Esophagus squamous epithelium (tissue), 5 donors: ENCODE measurements around the gene NME7. TPM values are rescaled to one million over a fixed set of nuclear protein-coding genes. Genes with fewer than 3 reads are reported as not detected.

Source experiments
- DNase-seq: peaks from one replicate; lab custom pipeline; 2025; lab: John Stamatoyannopoulos, UW
- H3K27ac ChIP-seq, 4 donors: fragments of 200-600 bp; sonication (generic); one replicate each; pipeline ENCODE4 v1.5.1; 2016 to 2019; ENCODE audit warnings: mild to moderate bottlenecking in 1 of 4
- H3K27me3 ChIP-seq, 4 donors: fragments of 200-600 bp; sonication (generic); 1 replicate in 3 of 4; 2 replicates in 1 of 4; pipeline versions ENCODE4 v1.5.1 to v1.6.0; 2017 to 2021; ENCODE audit warnings: antibody characterized with exemption in 1 of 4
- H3K36me3 ChIP-seq, 3 donors: fragments of 200-600 bp; sonication (generic); one replicate each; pipeline ENCODE4 v1.5.1; 2016 to 2019
- H3K4me1 ChIP-seq, 3 donors: fragments of 200-600 bp; sonication (generic); one replicate each; pipeline ENCODE4 v1.5.1; 2017 to 2019
- H3K4me3 ChIP-seq, 4 donors: fragments of 200-600 bp; sonication (generic); 1 replicate in 3 of 4; 2 replicates in 1 of 4; pipeline ENCODE4 v1.5.1; 2016 to 2019; ENCODE audit warnings: mild to moderate bottlenecking in 2 of 4, moderate library complexity in 1 of 4
- H3K9me3 ChIP-seq, 3 donors: fragments of 200-600 bp; sonication (generic); one replicate each; pipeline ENCODE4 v1.5.1; 2016 to 2019
- POLR2A ChIP-seq, 4 donors: fragments of 450-650 bp; IDR thresholded peaks; one replicate each; pipeline ENCODE4 v1.6.1; 2017; ENCODE audit warnings: antibody characterized with exemption in 4 of 4, mild to moderate bottlenecking in 4 of 4, moderate library complexity in 3 of 4
- WGBS, 2 donors: methylation state at CpG; one replicate each; pipeline ENCODE4 v1.1.5; 2018; 5-methylcytosine and 5-hydroxymethylcytosine counted together
- intact Hi-C: fragments of 100-400 bp; cut with DNase I; formaldehyde crosslinking; loops from one replicate; pipeline ENCODE4 v1.15.0; 2022
- total RNA-seq, 4 donors: library from RNA; depleted of rRNA; stranded (reverse); fragments of >200 nt; gene quantifications; one replicate each; pipeline ENCODE4 v1.1.0, GENCODE V29; 2016
- TF ChIP-seq, protein P1 (sequence below), 6 experiments: fragments of 450-650 bp in 4 of 6; fragments of 200-600 bp in 2 of 6; sonication (generic) in 2 of 6; IDR thresholded peaks; one replicate each; pipeline ENCODE4 v1.5.1; 2016 to 2019; ENCODE audit warnings: antibody characterized with exemption in 6 of 6, mild to moderate bottlenecking in 4 of 6, moderate library complexity in 4 of 6
- donor health status: DM: yes; HTN: yes; CAD: no.

Gene NME7
- total RNA-seq, 4 donors from 2014 or later: 5.7 to 10.7 (median 7.4) TPM

DNA sequence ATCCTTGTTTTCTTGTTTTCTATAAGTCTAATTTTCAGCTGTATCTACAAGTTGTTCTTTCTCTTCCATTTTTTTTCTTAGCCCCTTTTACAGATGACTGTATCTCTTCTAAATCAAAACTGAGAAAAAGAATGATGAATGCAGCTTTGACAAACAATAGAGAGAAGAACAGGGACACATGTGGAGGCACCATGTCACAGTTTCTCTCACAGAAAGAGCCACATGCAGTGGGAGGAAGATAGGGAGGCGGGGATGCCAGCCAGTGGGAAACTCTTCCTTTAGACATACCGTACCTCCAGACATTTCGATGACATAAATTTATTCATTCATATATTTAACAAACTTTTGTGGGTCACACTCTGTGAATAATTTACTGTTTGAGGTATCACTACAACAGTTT lies 45.5 kb downstream of the NME7 start:
- DNase-seq: no peak
- no peaks in the 10 kb centered on the region for H3K27me3 ChIP-seq
- no peak overlapping the region for H3K27ac ChIP-seq
- no peaks in the 10 kb centered on the region for H3K36me3 ChIP-seq
- WGBS, 2 donors: 97 to 98% methylated on average over 3 of the region's 3 CpGs
- no peaks in the 10 kb centered on the region for H3K9me3 ChIP-seq
- intact Hi-C loops: no loop called here
- no peak overlapping the region for H3K4me3 ChIP-seq
- H3K4me1 ChIP-seq: no peaks in the 10 kb centered on the region
- no peak for TF ChIP-seq POLR2A (IDR thresholded peaks at IDR 0.05)
- TF ChIP-seq, protein P1, sequence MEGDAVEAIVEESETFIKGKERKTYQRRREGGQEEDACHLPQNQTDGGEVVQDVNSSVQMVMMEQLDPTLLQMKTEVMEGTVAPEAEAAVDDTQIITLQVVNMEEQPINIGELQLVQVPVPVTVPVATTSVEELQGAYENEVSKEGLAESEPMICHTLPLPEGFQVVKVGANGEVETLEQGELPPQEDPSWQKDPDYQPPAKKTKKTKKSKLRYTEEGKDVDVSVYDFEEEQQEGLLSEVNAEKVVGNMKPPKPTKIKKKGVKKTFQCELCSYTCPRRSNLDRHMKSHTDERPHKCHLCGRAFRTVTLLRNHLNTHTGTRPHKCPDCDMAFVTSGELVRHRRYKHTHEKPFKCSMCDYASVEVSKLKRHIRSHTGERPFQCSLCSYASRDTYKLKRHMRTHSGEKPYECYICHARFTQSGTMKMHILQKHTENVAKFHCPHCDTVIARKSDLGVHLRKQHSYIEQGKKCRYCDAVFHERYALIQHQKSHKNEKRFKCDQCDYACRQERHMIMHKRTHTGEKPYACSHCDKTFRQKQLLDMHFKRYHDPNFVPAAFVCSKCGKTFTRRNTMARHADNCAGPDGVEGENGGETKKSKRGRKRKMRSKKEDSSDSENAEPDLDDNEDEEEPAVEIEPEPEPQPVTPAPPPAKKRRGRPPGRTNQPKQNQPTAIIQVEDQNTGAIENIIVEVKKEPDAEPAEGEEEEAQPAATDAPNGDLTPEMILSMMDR (IDR thresholded peaks at IDR 0.05): no peak

DNA sequence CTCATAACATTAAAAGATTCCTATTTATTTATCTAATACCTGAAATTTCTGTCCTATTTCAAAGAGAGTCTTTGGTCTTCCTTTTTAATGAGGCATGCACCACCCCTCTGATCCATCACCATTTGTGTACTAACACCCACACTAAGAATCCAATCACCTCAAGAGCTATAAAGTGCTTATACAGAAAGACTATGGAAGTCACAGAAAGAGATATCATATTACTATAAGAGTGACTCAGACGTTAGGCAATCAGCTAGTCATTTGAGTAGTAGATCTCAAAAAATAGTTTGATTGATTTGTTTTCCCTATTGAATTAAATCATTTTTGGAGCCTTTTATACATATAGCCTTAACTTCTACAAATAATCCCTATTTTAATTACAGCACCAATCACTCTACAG lies 46.1 kb downstream of the NME7 start:
- no peak for TF ChIP-seq POLR2A (IDR thresholded peaks at IDR 0.05)
- TF ChIP-seq, protein P1 (IDR thresholded peaks at IDR 0.05): no peak
- H3K36me3 ChIP-seq: no peaks in the 10 kb centered on the region
- no peak overlapping the region for H3K27ac ChIP-seq
- WGBS, 2 donors: 58 to 70% methylated on average over 1 of the region's 1 CpG
- intact Hi-C loops: no loop called here
- no peak overlapping the region for H3K4me3 ChIP-seq
- H3K27me3 ChIP-seq: no peaks in the 10 kb centered on the region
- no peaks in the 10 kb centered on the region for H3K4me1 ChIP-seq
- H3K9me3 ChIP-seq: no peaks in the 10 kb centered on the region
- DNase-seq: no peak

DNA sequence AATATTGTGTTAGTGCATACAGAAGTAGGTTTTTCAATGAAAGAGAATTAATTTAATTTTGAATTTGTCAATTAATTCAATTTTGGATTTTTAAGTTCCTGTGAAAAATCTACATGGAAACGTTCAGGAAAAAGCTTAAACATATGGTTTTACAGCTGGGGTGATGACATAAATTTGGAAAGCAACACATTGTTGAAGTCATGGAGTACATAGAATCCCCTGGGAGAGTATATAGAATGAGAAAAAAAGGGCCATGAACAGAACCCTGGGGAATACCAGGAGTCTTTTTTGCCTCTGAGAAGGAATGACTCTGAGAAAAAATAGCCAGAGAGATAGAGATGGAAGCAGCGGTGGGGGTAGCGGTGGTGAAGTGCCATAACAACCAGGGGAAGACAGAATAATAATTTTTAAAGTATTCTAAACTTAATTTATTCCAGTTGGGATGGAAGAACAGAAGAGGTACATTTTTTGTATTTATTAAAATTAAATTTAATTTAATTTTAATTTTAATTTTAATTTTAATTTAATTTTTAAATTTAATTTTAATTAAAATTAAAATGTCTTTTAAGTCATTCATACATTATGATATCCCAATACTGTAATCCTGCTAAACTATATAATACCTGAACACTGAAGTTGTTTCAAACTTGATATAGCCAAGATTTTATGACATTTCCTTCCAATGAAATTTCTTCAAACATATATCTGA lies 48.9 kb downstream of the NME7 start:
- TF ChIP-seq POLR2A (IDR thresholded peaks at IDR 0.05): no peak
- TF ChIP-seq, protein P1 (IDR thresholded peaks at IDR 0.05): no peak
- DNase-seq: no peak
- Histone ChIP-seq H3K4me1 (no peaks in the 10 kb centered on the region), H3K27ac (no peak overlapping the region), H3K9me3 (no peaks in the 10 kb centered on the region), H3K27me3 (no peaks in the 10 kb centered on the region), H3K4me3 (no peak overlapping the region), H3K36me3 (no peaks in the 10 kb centered on the region)
- intact Hi-C loops: no loop called here
- 86 to 94% methylated on average over 3 of the region's 3 CpGs for WGBS, 2 donors

DNA sequence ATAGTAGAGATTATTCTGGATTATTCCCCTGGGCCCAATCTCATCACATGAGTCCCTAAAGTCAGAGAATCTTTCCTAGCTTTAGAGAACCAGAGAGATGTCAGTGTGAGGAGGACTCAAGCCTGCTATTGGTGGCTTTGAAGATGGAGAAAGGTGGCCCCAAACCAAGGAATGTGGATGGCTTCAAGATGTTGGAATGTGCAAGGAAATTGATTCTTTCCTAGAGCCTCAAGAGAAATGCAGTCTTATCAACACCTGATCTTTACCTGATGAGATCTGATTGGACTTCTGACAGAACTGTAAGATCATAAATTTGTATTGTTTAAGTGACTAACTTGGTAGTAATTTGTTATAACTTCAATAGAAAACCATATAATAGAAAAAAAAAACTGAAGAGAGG lies 51.0 kb downstream of the NME7 start:
- H3K27ac ChIP-seq: no peak overlapping the region
- H3K36me3 ChIP-seq: no peaks in the 10 kb centered on the region
- H3K4me1 ChIP-seq: no peaks in the 10 kb centered on the region
- no peak overlapping the region for H3K4me3 ChIP-seq
- intact Hi-C loops: no loop called here
- no peak for DNase-seq
- no peaks in the 10 kb centered on the region for H3K9me3 ChIP-seq
- TF ChIP-seq, protein P1 (IDR thresholded peaks at IDR 0.05): no peak
- no peak for TF ChIP-seq POLR2A (IDR thresholded peaks at IDR 0.05)
- H3K27me3 ChIP-seq: no peaks in the 10 kb centered on the region

DNA sequence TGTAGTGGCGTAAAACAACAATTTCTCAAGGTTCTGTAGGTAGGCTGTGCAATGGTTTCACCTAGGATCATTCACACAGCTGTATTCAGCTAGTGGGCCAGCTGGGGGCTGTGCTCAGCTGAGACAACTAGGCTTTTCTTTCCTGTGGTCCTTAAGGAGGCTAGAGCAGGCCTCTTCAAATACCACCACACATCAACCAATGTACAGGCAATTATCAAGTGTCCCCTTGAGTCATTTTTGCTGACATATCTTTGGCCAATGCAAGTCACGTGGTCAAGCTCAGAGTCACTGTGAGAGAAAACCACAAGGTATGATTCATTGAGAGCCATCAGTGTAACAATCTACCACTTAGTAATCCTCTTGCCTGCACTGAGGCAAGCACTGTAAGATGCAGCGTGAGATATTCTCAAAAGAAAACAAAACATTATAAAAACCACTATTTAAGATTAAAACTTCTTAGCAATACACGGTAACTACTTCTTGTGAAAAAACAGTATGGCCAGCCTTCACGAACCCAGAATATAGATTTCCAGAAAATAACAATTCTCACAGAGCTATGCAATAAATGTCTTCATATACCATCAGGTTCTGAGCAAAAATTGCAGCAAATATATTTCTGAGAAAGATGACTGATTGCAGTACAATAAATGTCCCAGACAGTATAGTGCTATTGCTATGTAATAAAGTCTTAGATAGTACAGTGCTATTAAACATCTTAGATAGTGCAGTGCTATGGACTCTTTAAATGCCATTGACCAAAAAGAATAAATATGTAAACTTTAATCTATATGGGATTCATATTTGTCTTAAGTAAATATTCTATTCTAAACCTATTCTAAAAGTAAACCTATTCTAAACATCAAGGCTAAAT lies 55.3 kb downstream of the NME7 start:
- Histone ChIP-seq H3K4me3 (no peak overlapping the region), H3K36me3 (peaks cover 0 to 2% (median 0%) of the 10 kb centered on the region in 3 donors), H3K27me3 (no peaks in the 10 kb centered on the region), H3K27ac (no peak overlapping the region), H3K4me1 (no peaks in the 10 kb centered on the region), H3K9me3 (no peaks in the 10 kb centered on the region)
- DNase-seq: no peak
- TF ChIP-seq POLR2A (IDR thresholded peaks at IDR 0.05): no peak
- TF ChIP-seq, protein P1 (IDR thresholded peaks at IDR 0.05): no peak
- 66 to 73% methylated on average over 5 of the region's 5 CpGs for WGBS, 2 donors
- intact Hi-C loops: no loop called here
